HL-60 (cell line): Measurements from ENCODE around the gene ANKH.

Experiments
- DNase-seq, 2 experiments: peaks; one replicate each; pipeline ENCODE4 v3.0.0-alpha.2; 2010 to 2020; ENCODE audit warnings: low read depth in 1 of 2, low spot score in 1 of 2
- H3K27ac ChIP-seq: fragments of 250-450 bp; sonication (Bioruptor Pico); replicated peaks from 2 replicates; pipeline ENCODE4 v1.5.1; 2020; ENCODE audit warnings: mild to moderate bottlenecking, moderate library complexity
- H3K27me3 ChIP-seq: fragments of 250-450 bp; sonication (Bioruptor Pico); 2 replicates; pipeline ENCODE4 v1.5.1; 2021; ENCODE audit warnings: mild to moderate bottlenecking, moderate library complexity; ENCODE audit not compliant: insufficient read depth, poor library complexity, severe bottlenecking
- H3K4me3 ChIP-seq: replicated peaks from 2 replicates; pipeline ENCODE4 v1.5.1; 2011; ENCODE audit warnings: mild to moderate bottlenecking, control low read depth, low read length; ENCODE audit not compliant: insufficient read depth
- CTCF ChIP-seq: IDR thresholded peaks from one replicate; pipeline ENCODE4 v1.5.1; 2011; ENCODE audit warnings: low read length, control low read depth, inconsistent platforms; ENCODE audit not compliant: insufficient read depth
- GABPA ChIP-seq: IDR thresholded peaks from 2 replicates; pipeline ENCODE4 v1.6.1; 2012; ENCODE audit warnings: low read depth
- POLR2AphosphoS5 ChIP-seq: IDR thresholded peaks from 2 replicates; pipeline ENCODE4 v1.6.1; 2012; ENCODE audit warnings: low read depth
- REST ChIP-seq: IDR thresholded peaks from 2 replicates; pipeline ENCODE4 v1.6.1; 2012; ENCODE audit warnings: low read depth; ENCODE audit not compliant: insufficient replicate concordance
- SPI1 ChIP-seq: IDR thresholded peaks from 2 replicates; pipeline ENCODE4 v1.6.1; 2012; ENCODE audit warnings: low read depth, mild to moderate bottlenecking, borderline replicate concordance

ANKH gene

GRCh38 chr5:14666357-14666756 lies 205.2 kb downstream of the ANKH start:
- no peak for DNase-seq
- Histone ChIP-seq H3K27me3 (no peaks in the 10 kb centered on the region), H3K27ac (no peak overlapping the region), H3K4me3 (no peak overlapping the region)
- TF ChIP-seq GABPA (no peak), POLR2AphosphoS5 (no peak), CTCF (no peak), REST (no peak), SPI1 (no peak)

- no peak overlapping the region for H3K4me3 ChIP-seq
- TF ChIP-seq POLR2AphosphoS5 (no peak), CTCF (no peak), GABPA (no peak), REST (no peak), SPI1 (no peak)
- H3K27me3 ChIP-seq: no peaks in the 10 kb centered on the region
- DNase-seq: peak in 1 of 2 experiments; percentile 20
- H3K27ac ChIP-seq: no peak overlapping the region
Measured at GRCh38 chr5:14665949-14666348, 205.6 kb downstream of the ANKH start.

- DNase-seq: peak in 1 of 2 experiments; percentile 34
- Histone ChIP-seq H3K4me3 (peak overlapping the region; percentile 68), H3K27me3 (no peaks in the 10 kb centered on the region), H3K27ac (peak overlapping the region; percentile 63)
- TF ChIP-seq CTCF (no peak), REST (no peak), SPI1 (peak; percentile 83)
Measured at GRCh38 chr5:14665101-14665822, 206.3 kb downstream of the ANKH start.
